ENCODE data around the gene ZNF699. TPM values are rescaled to one million over a fixed set of nuclear protein-coding genes. Genes with fewer than 3 reads are reported as not detected.

ZNF699 gene
- total RNA-seq, 1 donor from 2014 or later = 5.3 TPM

- intact Hi-C loops (cut with DNase I) = no loop called here
- peak; percentile 95 for ATAC-seq
- Histone ChIP-seq H3K4me3 (peak overlapping the region; percentile 85), H3K9me3 (peaks cover under 1% of the 10 kb centered on the region), H3K27me3 (no peaks in the 10 kb centered on the region), H3K36me3 (no peaks in the 10 kb centered on the region), H3K27ac (peak overlapping the region; percentile 97), H3K4me1 (peaks cover 13% of the 10 kb centered on the region)
- TF ChIP-seq CTCF (IDR thresholded peaks at IDR 0.05) = no peak
- peak; percentile 94 for DNase-seq
Measured at GRCh38 chr19:9309974-9310446, 372 bp upstream of the ZNF699 start.

DNA sequence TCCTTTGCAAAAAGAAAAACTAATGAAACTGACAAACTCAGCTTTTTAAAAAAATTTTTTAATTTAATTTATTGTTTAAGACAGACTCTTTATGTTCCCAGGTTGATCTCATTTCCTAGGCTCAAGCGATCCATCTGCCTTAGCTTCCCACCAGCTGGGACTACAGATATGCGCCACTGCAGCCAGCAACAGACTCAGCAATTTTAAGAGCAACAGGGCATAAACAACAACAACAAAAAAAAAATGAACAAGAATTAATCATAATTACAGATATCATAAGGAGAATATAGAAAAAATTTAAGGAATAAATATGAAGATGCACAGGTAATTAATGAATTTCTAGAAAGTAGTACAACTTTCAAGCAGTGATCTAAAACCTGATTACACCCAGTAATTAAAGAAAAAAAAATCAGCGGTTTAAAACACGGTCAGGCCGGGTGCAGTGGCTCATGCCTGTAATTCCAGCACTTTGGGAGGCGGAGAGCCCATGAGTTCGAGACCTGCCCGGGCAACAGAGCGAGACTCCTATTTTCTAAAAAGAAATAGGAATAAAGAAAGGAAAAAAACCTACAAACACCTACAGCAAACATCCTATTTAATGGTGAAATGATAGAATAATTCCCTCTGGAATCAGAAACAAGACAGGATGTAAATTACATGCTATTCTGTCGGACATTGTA lies 1.4 kb downstream of the ZNF699 start:
- peaks cover 16% of the 10 kb centered on the region for H3K36me3 ChIP-seq
- H3K4me1 ChIP-seq = peaks cover 13% of the 10 kb centered on the region
- H3K4me3 ChIP-seq = peak overlapping the region; percentile 85
- DNase-seq (no peak), ATAC-seq (no peak)
- no peak overlapping the region for H3K27ac ChIP-seq
- TF ChIP-seq CTCF (IDR thresholded peaks at IDR 0.05) = no peak
- H3K27me3 ChIP-seq = no peaks in the 10 kb centered on the region
- intact Hi-C loops (cut with DNase I) = no loop called here
- peaks cover 5% of the 10 kb centered on the region for H3K9me3 ChIP-seq

DNA sequence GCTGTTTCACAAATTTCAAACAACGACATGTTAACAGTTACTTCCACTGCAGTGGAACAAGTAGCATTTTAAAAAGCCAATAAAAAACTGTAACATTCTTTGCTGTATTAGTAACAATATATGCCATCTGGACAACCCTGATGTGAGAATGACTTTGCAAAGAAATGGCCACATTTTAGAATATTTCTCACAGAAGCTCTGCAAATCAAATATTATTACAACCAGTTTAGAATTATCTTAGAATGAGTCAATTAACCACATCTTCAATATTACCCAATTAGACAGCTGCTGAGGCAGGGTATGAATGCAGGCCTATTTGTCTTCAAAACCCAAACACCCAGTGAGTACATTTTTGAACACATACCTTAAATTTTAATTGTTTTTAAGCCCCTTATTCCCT lies 3.2 kb downstream of the ZNF699 start:
- peaks cover 6% of the 10 kb centered on the region for H3K9me3 ChIP-seq
- H3K4me3 ChIP-seq = no peak overlapping the region
- TF ChIP-seq CTCF (IDR thresholded peaks at IDR 0.05) = no peak
- intact Hi-C loops (cut with DNase I) = no loop called here
- H3K27ac ChIP-seq = no peak overlapping the region
- peaks cover 34% of the 10 kb centered on the region for H3K36me3 ChIP-seq
- ATAC-seq (no peak), DNase-seq (no peak)
- no peaks in the 10 kb centered on the region for H3K27me3 ChIP-seq
- H3K4me1 ChIP-seq = peaks cover 13% of the 10 kb centered on the region

DNA sequence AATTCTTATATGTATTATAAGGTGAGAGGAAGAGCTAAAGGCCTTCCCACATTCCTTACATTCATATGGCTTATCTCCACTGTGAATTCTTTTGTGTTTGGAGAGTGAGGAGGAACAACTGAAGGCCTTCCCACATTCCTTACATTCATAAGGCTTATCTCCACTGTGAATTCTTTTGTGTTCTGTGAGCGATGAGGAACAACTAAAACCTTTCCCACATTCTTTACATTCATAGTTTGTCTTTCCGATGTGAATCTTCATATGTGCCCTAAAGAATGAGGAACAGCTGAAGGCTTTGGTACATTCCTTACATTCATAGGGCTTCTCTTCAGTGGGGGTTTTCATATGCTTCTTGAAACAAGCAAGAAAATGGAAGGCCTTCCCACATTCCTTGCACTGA lies 13.3 kb downstream of the ZNF699 start:
- ATAC-seq (no peak), DNase-seq (no peak)
- H3K36me3 ChIP-seq = peaks cover 44% of the 10 kb centered on the region
- H3K27ac ChIP-seq = no peak overlapping the region
- no peak for TF ChIP-seq CTCF (IDR thresholded peaks at IDR 0.05)
- intact Hi-C loops (cut with DNase I) = no loop called here
- H3K4me3 ChIP-seq = no peak overlapping the region
- H3K9me3 ChIP-seq = peaks cover 95% of the 10 kb centered on the region
- no peaks in the 10 kb centered on the region for H3K4me1 ChIP-seq
- no peaks in the 10 kb centered on the region for H3K27me3 ChIP-seq

DNA sequence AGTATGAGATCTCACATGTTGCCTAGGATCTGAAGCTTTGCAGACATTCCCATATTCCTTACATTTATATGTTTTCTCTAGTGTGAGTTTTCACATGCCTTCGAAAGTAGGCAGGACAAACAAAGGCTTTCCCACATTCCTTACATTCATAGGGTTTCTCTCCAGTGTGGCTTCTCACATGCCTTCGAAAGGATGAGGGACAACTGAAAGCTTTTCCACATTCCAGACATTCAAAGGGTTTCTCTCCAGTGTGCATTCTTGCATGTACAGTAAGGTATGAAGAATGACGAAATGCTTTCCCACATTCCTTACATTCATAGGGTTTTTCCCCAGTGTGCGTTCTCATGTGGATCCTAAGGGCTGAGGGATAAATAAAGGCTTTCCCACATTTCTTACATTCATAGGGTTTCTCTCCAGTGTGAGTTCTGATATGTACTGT lies 14.2 kb downstream of the ZNF699 start:
- no peaks in the 10 kb centered on the region for H3K27me3 ChIP-seq
- TF ChIP-seq CTCF (IDR thresholded peaks at IDR 0.05) = no peak
- peaks cover 35% of the 10 kb centered on the region for H3K36me3 ChIP-seq
- DNase-seq (no peak), ATAC-seq (no peak)
- H3K4me1 ChIP-seq = no peaks in the 10 kb centered on the region
- peaks cover 95% of the 10 kb centered on the region for H3K9me3 ChIP-seq
- H3K4me3 ChIP-seq = no peak overlapping the region
- intact Hi-C loops (cut with DNase I) = no loop called here
- no peak overlapping the region for H3K27ac ChIP-seq
